Measurements from ENCODE around the gene TBC1D7.

The TBC1D7 gene

GRCh38 chr6:13362412-13362811, 34.1 kb upstream of the TBC1D7 start:
- Histone ChIP-seq H3K36me3 (peaks cover 15% of the 10 kb centered on the region), H3K9me3 (no peaks in the 10 kb centered on the region), H3K27ac (no peak overlapping the region), H3K27me3 (no peaks in the 10 kb centered on the region), H3K4me1 (ENCODE audit: control insufficient read depth in 1 of 2, insufficient read depth in 1 of 2, low read depth in 1 of 2, low read length in 1 of 2) (peaks cover 0 to 8% of the 10 kb centered on the region in 2 experiments), H3K4me3 (ENCODE audit: low read depth in 1 of 2, low read length in 1 of 2) (no peak overlapping the region)
- TF ChIP-seq CTCF (IDR thresholded peaks at IDR 0.05): no peak

DNA sequence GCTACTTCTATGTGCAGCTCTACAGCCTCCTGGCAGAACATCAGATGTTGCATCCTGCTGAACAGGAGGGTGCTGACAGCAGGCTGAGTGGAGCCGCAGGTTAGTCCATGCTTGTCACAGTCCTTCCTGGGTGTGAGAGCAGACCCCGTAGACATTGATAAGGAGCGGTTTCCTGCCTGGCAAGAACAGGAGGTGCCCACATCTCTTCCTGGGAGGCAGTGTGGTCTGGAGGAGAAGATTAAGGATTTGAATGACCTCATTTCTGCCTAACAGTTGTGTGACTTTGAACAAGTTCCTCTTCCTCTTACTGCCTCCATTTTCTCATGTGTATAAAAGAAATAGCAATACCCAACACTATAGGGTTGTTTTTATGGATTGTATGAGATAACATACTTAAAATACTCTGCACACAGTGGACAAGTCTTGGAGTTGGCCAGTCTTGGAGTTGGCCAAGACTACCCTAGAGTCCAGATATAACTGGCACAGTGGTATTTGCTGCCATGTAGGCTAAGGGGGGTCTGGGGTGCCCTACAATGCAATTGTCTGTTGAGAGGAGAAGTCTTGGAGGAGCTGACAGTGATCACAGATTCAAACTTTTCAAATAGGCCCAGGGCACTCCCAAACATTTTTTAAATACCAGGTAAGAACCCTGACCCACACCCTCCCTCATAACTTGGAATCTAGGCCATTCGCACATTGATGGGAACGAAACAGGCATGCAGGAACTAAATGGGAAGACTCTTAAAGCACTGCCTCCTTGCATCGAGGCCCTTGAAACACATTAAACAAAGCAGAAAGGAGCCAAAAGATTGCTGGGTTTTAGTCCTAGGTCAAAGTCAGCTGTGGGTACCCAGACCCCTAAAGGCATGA, 32.6 kb upstream of the TBC1D7 start:
- Histone ChIP-seq H3K36me3 (peaks cover 15% of the 10 kb centered on the region), H3K4me3 (ENCODE audit: low read depth in 1 of 2, low read length in 1 of 2) (no peak overlapping the region), H3K4me1 (ENCODE audit: control insufficient read depth in 1 of 2, insufficient read depth in 1 of 2, low read depth in 1 of 2, low read length in 1 of 2) (peaks cover 0 to 8% of the 10 kb centered on the region in 2 experiments), H3K9me3 (no peaks in the 10 kb centered on the region), H3K27ac (peak overlapping the region; percentile 46), H3K27me3 (no peaks in the 10 kb centered on the region)
- TF ChIP-seq CTCF (IDR thresholded peaks at IDR 0.05): no peak

GRCh38 chr6:13359287-13359686, 30.9 kb upstream of the TBC1D7 start:
- H3K27ac ChIP-seq: no peak overlapping the region
- no peaks in the 10 kb centered on the region for H3K27me3 ChIP-seq
- no peak for TF ChIP-seq CTCF (IDR thresholded peaks at IDR 0.05)
- no peaks in the 10 kb centered on the region for H3K9me3 ChIP-seq
- no peak overlapping the region for H3K4me3 ChIP-seq (ENCODE audit: low read depth in 1 of 2, low read length in 1 of 2)
- H3K4me1 ChIP-seq (ENCODE audit: control insufficient read depth in 1 of 2, insufficient read depth in 1 of 2, low read depth in 1 of 2, low read length in 1 of 2): peaks cover 9 to 24% of the 10 kb centered on the region in 2 experiments
- peaks cover 3% of the 10 kb centered on the region for H3K36me3 ChIP-seq

- Histone ChIP-seq H3K4me3 (ENCODE audit: low read depth in 1 of 2, low read length in 1 of 2) (no peak overlapping the region), H3K27ac (no peak overlapping the region), H3K27me3 (no peaks in the 10 kb centered on the region), H3K9me3 (no peaks in the 10 kb centered on the region), H3K4me1 (ENCODE audit: control insufficient read depth in 1 of 2, insufficient read depth in 1 of 2, low read depth in 1 of 2, low read length in 1 of 2) (peaks cover 17 to 32% of the 10 kb centered on the region in 2 experiments), H3K36me3 (no peaks in the 10 kb centered on the region)
- no peak for TF ChIP-seq CTCF (IDR thresholded peaks at IDR 0.05)
Observed at GRCh38 chr6:13358511-13358910, 30.2 kb upstream of the TBC1D7 start.

- Histone ChIP-seq H3K27ac (no peak overlapping the region), H3K4me3 (ENCODE audit: low read depth in 1 of 2, low read length in 1 of 2) (no peak overlapping the region), H3K27me3 (no peaks in the 10 kb centered on the region), H3K36me3 (no peaks in the 10 kb centered on the region), H3K4me1 (ENCODE audit: control insufficient read depth in 1 of 2, insufficient read depth in 1 of 2, low read depth in 1 of 2, low read length in 1 of 2) (peaks cover 17 to 33% of the 10 kb centered on the region in 2 experiments), H3K9me3 (no peaks in the 10 kb centered on the region)
- TF ChIP-seq CTCF (IDR thresholded peaks at IDR 0.05): no peak
Observed at GRCh38 chr6:13357551-13358075, 29.3 kb upstream of the TBC1D7 start.
